Type B pancreatic cell (in vitro differentiated cells): ENCODE measurements around the gene SPRING1. TPM values are rescaled to one million over a fixed set of nuclear protein-coding genes. Genes with fewer than 3 reads are reported as not detected.

Experiments used
- DNase-seq: peaks from one replicate; pipeline ENCODE4 v3.0.0; 2021; ENCODE audit warnings: mixed read lengths; ENCODE audit not compliant: unreplicated experiment; ENCODE audit errors: extremely low spot score
- H3K27ac Mint-ChIP-seq: 2 replicates; pipeline ENCODE4 v1.8.0; 2021; ENCODE audit warnings: mild to moderate bottlenecking, mixed read lengths
- H3K27me3 Mint-ChIP-seq: 2 replicates; pipeline ENCODE4 v1.8.0; 2021; ENCODE audit warnings: mixed read lengths
- H3K36me3 Mint-ChIP-seq: 2 replicates; pipeline ENCODE4 v1.8.0; 2021; ENCODE audit warnings: mixed read lengths
- H3K4me1 Mint-ChIP-seq: one replicate; pipeline ENCODE4 v1.8.0; 2021; ENCODE audit warnings: mixed read lengths; ENCODE audit not compliant: unreplicated experiment
- H3K4me3 Mint-ChIP-seq: 2 replicates; pipeline ENCODE4 v1.8.0; 2021; ENCODE audit warnings: mild to moderate bottlenecking, mixed read lengths
- H3K9me3 Mint-ChIP-seq: 2 replicates; pipeline ENCODE4 v1.8.0; 2021; ENCODE audit warnings: mixed read lengths
- total RNA-seq: library from RNA; stranded (reverse); gene quantifications from 2 replicates; pipeline ENCODE4 v1.2.1, GENCODE V29; 2021; ENCODE audit warnings: low replicate concordance
- TF ChIP-seq, protein P1 (sequence below): fragments of 200-600 bp; sonication (generic); conservative IDR thresholded peaks from 2 replicates; pipeline ENCODE4 v1.5.0; 2021; ENCODE audit warnings: antibody characterized with exemption, mild to moderate bottlenecking

The SPRING1 gene
- total RNA-seq, 1 donor from 2014 or later, result 48.6 TPM

DNA sequence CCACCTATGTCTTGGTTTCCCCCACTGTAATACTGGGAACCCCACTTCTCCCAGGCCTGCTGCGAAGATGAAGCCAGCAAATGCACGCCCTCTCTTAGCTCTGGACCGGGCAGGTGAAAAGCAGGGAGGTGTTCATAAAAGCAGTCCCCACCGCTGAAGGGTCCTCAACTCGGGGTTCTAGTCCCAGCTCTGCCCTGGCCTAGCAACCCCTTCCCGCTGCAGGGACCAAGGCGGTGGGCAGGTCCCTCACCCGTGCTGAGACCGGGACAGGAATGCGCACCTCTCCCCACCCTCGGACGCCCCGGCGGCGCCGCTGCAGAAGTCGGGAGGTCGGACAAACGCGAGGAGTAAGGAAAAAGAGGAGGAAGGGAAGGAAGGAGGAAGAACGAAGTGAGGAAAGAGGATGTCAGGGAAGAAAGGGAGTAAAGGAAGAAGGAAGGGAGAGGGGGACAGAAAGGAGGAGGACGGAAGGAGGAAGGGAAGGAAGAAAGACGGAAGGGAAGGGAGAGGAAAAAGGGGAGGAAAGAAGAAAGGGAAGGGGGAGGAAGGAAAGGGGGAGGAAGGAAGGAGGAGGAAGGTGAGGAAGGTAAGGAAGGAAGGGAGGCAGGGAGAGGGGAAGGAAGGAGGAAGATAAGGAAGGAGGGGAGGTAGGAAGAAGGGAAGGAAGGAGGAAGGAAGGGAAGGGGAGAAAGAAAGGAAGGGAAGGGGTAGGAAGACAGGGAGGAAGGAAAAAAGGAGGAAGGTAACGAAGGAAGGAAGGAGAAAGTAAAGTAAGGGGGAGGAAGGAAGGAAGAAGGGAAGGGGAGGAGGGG, 701 bp downstream of the SPRING1 start:
- Mint-ChIP-seq H3K36me3 (peaks cover 12% of the 10 kb centered on the region), H3K27me3 (no peaks in the 10 kb centered on the region), H3K4me1 (peaks cover 15% of the 10 kb centered on the region), H3K27ac (peak overlapping the region; percentile 78), H3K9me3 (no peaks in the 10 kb centered on the region), H3K4me3 (peak overlapping the region; percentile 94)
- TF ChIP-seq, protein P1, sequence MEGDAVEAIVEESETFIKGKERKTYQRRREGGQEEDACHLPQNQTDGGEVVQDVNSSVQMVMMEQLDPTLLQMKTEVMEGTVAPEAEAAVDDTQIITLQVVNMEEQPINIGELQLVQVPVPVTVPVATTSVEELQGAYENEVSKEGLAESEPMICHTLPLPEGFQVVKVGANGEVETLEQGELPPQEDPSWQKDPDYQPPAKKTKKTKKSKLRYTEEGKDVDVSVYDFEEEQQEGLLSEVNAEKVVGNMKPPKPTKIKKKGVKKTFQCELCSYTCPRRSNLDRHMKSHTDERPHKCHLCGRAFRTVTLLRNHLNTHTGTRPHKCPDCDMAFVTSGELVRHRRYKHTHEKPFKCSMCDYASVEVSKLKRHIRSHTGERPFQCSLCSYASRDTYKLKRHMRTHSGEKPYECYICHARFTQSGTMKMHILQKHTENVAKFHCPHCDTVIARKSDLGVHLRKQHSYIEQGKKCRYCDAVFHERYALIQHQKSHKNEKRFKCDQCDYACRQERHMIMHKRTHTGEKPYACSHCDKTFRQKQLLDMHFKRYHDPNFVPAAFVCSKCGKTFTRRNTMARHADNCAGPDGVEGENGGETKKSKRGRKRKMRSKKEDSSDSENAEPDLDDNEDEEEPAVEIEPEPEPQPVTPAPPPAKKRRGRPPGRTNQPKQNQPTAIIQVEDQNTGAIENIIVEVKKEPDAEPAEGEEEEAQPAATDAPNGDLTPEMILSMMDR, result no peak
- no peak for DNase-seq

DNA sequence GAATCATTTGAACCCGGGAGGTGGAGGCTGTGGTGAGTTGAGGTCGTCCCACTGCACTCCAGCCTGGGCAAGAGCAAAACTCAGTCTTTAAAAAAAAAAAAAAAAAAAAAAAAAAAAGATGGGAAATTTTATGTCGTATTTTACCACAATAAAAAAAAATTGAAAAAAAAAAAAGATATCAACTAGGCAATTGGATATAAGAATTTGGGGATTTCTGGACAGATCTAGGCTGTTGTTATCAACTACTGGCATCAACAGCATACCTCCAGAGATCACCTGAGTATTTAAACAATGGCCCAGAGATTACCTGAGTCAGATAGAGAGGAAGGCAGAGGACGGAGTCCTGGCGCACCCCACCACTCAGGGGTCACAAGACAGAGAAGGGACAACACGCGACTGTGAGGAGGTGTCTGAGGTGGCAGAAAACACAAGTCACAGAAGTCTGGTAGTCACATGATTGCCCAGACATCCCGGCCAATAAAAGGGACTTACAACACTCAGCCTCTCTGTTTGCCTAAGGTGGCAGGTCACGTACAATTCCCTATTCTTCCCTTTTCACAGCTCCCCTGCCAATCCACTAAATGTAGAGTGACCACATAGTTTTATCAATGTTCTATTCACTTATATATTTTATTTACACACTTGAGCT, 1.8 kb downstream of the SPRING1 start:
- TF ChIP-seq, protein P1, result no peak
- Mint-ChIP-seq H3K4me3 (peak overlapping the region; percentile 94), H3K9me3 (no peaks in the 10 kb centered on the region), H3K27me3 (no peaks in the 10 kb centered on the region), H3K36me3 (peaks cover 12% of the 10 kb centered on the region), H3K4me1 (peaks cover 15% of the 10 kb centered on the region), H3K27ac (peak overlapping the region; percentile 39)
- no peak for DNase-seq

DNA sequence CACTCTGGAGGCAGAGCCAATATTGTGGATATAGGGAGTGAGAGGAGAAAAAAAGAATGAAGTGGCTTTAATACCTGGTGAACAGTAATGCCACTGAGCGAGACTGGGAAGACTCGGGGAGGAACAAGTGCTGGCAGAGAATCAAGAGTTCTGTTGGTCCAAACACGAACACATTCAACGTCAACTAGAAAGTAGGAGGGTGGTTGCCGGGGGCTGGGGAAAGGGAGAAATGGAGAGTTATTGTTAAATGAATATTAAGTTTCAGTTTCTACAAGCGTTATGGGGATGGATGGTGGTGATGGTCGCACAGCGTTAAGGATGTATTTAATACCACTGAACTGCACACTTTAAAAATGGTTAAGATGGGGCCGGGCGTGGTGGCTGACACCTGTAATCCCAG, 2.8 kb downstream of the SPRING1 start:
- no peak for DNase-seq
- Mint-ChIP-seq H3K27me3 (no peaks in the 10 kb centered on the region), H3K27ac (peak overlapping the region; percentile 0), H3K9me3 (no peaks in the 10 kb centered on the region), H3K36me3 (peaks cover 12% of the 10 kb centered on the region), H3K4me3 (peak overlapping the region; percentile 18), H3K4me1 (peaks cover 15% of the 10 kb centered on the region)
- TF ChIP-seq, protein P1, result no peak

DNA sequence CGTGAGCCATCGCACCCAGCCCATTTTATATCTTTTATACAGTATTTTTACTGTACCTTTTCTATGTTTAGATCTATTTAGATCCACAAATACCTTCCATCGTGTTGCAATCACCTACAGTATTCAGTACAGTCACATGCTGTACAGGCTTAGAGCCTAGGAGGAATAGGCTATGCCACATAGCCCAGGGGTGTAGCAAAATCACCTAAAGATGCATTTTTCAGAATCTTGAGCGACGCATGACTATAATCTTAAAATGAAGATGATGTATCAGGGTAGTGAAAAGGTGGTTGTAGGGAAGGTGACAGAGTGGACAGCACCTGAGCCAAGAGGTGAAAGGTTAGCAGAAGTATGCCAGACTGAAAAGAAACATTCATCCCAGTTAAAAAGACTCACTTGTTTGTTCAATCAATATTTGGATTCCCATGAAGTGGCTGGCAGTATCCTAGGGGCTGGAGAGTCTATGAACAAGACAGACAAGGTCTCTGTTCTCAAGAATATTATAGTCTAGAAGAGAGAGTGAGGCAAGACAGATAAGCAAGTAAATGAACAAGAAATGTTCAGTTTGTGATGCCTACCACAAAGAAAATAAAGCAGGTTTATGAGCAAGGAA, 3.6 kb downstream of the SPRING1 start:
- Mint-ChIP-seq H3K36me3 (peaks cover 16% of the 10 kb centered on the region), H3K4me3 (peak overlapping the region; percentile 18), H3K27ac (peak overlapping the region; percentile 0), H3K4me1 (peaks cover 15% of the 10 kb centered on the region), H3K27me3 (no peaks in the 10 kb centered on the region), H3K9me3 (no peaks in the 10 kb centered on the region)
- TF ChIP-seq, protein P1, result no peak
- no peak for DNase-seq

DNA sequence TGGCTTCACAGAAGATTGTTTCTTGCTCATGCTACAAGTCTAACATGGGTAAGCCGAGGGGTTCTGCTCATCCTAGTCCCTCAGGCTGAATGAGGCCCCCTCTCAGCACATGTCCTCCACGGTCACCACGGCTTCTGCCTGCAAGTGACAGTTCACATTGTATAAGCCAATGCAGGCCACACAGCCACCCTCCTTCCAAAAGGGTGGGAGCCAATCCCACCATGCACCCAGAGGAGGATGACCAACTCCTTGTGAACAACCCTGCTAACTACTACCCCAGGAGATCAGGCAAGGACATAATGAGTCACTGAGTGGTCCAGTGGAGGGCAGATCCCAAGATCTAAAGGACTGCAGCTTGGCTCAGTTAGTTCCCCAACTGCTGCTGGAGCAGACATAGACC, 6.1 kb downstream of the SPRING1 start:
- TF ChIP-seq, protein P1, result no peak
- Mint-ChIP-seq H3K4me3 (no peak overlapping the region), H3K27ac (no peak overlapping the region), H3K9me3 (no peaks in the 10 kb centered on the region), H3K36me3 (peaks cover 19% of the 10 kb centered on the region), H3K27me3 (no peaks in the 10 kb centered on the region), H3K4me1 (peaks cover 20% of the 10 kb centered on the region)
- DNase-seq, result no peak
